Panc1 (cell line): ENCODE measurements around the gene ELL2. TPM values are rescaled to one million over a fixed set of nuclear protein-coding genes. Genes with fewer than 3 reads are reported as not detected.

Source experiments
- ATAC-seq: fragments of 200-7000 bp; cut with Tn5 transposase; 2 replicates; pipeline ENCODE4 v1.9.1; 2020; ENCODE audit warnings: mild to moderate bottlenecking, moderate library complexity
- BruUV-seq: library from RNA; stranded (reverse); fragments of 400-500 nt; replicated peaks from 2 replicates; lab custom pipeline; 2021; lab: Mats Ljungman, UMichigan
- CTCF ChIA-PET: fragments of 300-600 bp; sonication (Branson Sonifier 250); formaldehyde crosslinking; loops from one replicate; lab custom pipeline; 2022; ENCODE audit warnings: antibody characterized with exemption; lab: Charles Lee
- POLR2A ChIA-PET: fragments of 300-600 bp; sonication (Branson Sonifier 250); formaldehyde crosslinking; loops from one replicate; lab custom pipeline; 2022; ENCODE audit warnings: antibody characterized with exemption; lab: Charles Lee
- DNase-seq: peaks from one replicate; pipeline ENCODE4 v3.0.0-alpha.2; 2010; ENCODE audit warnings: low read depth, low spot score
- H3K27ac ChIP-seq: 2 replicates; pipeline ENCODE4 v1.5.1; 2011; ENCODE audit warnings: mild to moderate bottlenecking, low read length, inconsistent platforms
- H3K27me3 ChIP-seq: fragments of 200-500 bp; sonication (Bioruptor generic); 2 replicates; pipeline ENCODE4 v1.6.0; 2014; ENCODE audit warnings: low read length, inconsistent platforms; ENCODE audit not compliant: control insufficient read depth, insufficient read depth
- H3K36me3 ChIP-seq: fragments of 200-500 bp; sonication (Bioruptor generic); 2 replicates; pipeline ENCODE4 v1.5.1; 2014; ENCODE audit warnings: inconsistent platforms, mild to moderate bottlenecking, low read length, moderate library complexity; ENCODE audit not compliant: control insufficient read depth, insufficient read depth
- H3K4me1 ChIP-seq: 2 replicates; pipeline ENCODE4 v1.5.1; 2011; ENCODE audit warnings: inconsistent platforms, mild to moderate bottlenecking, low read length, moderate library complexity; ENCODE audit not compliant: control insufficient read depth, insufficient read depth
- H3K4me3 ChIP-seq, 2 experiments: 2 replicates each; pipeline ENCODE4 v1.5.1; 2011 to 2012; ENCODE audit warnings: low read depth in 2 of 2, low read length in 2 of 2, mild to moderate bottlenecking in 2 of 2, inconsistent platforms in 1 of 2, moderate library complexity in 1 of 2
- H3K9me3 ChIP-seq: fragments of 200-500 bp; sonication (Bioruptor generic); 2 replicates; pipeline ENCODE4 v1.5.1; 2014; ENCODE audit warnings: low read depth, mild to moderate bottlenecking, inconsistent platforms, low read length, moderate library complexity; ENCODE audit not compliant: control insufficient read depth, insufficient read depth
- SIN3A ChIP-seq: IDR thresholded peaks from 2 replicates; pipeline ENCODE4 v1.6.1; 2012; ENCODE audit warnings: low read depth, mild to moderate bottlenecking, low read length, moderate library complexity, borderline replicate concordance; ENCODE audit not compliant: insufficient read depth
- TCF7L2 ChIP-seq: IDR thresholded peaks from 2 replicates; pipeline ENCODE4 v1.6.1; 2011; ENCODE audit warnings: mild to moderate bottlenecking, low read depth, low read length, inconsistent platforms
- in situ Hi-C: cut with HindIII; loops from 2 replicates; pipeline ENCODE4 v1.10.0; 2016; ENCODE audit warnings: low sequenced_read_pairs, low pct_unique_long_range_greater_than_20kb
- intact Hi-C: fragments of 100-400 bp; cut with micrococcal nuclease; formaldehyde crosslinking; loops from one replicate; pipeline ENCODE4 v1.10.0; 2022; ENCODE audit not compliant: unreplicated experiment
- total RNA-seq: library from RNA; stranded (reverse); gene quantifications from one replicate; pipeline ENCODE4 v1.2.1, GENCODE V29; 2021; ENCODE audit not compliant: unreplicated experiment
- TF ChIP-seq, protein P1 (sequence below), 2 experiments: IDR thresholded peaks; 2 replicates each; pipeline ENCODE4 v1.6.1; 2011 to 2012; ENCODE audit warnings: low read depth in 2 of 2, control low read depth in 1 of 2, low read length in 1 of 2, mild to moderate bottlenecking in 1 of 2, moderate library complexity in 1 of 2; ENCODE audit not compliant: insufficient read depth in 1 of 2
- TF ChIP-seq, protein P2 (sequence below): fragments of 450-650 bp; IDR thresholded peaks from 2 replicates; pipeline ENCODE4 v1.5.1; 2017; ENCODE audit warnings: mild to moderate bottlenecking

The ELL2 gene
- total RNA-seq, 1 experiment from 2014 or later = 68.5 TPM

GRCh38 chr5:95862671-95863382 is 98.8 kb downstream of the ELL2 start:
- in situ Hi-C loops = no loop called here
- peaks cover 10% of the 10 kb centered on the region; the same call in 1 of the 2 replicates for H3K4me1 ChIP-seq

DNA sequence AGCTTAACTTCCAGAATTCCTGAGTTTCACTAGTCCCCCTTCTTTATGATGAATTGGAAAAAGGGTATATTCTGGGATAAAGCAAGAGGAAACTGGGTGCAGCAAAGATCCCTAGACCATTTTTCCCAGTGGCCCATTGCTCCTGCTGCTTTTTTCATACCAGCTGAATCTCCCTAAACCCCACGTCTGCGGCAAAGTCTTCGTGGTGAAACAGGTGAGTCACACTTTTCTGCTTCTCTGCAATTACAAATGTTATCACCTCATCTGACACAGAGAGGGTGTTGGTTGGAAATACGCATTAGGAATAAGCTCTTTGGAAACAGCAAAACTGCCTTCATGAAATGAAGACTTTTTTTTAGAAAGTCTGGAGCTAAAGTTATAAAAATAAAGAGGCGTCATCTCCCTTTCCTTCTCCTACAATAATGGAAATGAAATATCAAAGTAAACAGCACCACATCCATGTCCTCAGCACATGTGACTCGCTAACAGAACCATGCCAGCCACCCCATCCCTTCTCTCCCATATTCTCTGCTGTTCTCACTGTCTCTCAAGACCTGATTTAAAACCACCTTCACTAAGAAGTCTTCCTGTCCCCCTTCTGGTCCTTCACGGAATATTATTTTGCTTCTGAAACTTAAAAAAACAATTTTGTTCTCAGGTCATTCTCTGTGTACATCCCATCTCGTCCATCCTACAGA is 99.6 kb downstream of the ELL2 start:
- TF ChIP-seq, protein P1, sequence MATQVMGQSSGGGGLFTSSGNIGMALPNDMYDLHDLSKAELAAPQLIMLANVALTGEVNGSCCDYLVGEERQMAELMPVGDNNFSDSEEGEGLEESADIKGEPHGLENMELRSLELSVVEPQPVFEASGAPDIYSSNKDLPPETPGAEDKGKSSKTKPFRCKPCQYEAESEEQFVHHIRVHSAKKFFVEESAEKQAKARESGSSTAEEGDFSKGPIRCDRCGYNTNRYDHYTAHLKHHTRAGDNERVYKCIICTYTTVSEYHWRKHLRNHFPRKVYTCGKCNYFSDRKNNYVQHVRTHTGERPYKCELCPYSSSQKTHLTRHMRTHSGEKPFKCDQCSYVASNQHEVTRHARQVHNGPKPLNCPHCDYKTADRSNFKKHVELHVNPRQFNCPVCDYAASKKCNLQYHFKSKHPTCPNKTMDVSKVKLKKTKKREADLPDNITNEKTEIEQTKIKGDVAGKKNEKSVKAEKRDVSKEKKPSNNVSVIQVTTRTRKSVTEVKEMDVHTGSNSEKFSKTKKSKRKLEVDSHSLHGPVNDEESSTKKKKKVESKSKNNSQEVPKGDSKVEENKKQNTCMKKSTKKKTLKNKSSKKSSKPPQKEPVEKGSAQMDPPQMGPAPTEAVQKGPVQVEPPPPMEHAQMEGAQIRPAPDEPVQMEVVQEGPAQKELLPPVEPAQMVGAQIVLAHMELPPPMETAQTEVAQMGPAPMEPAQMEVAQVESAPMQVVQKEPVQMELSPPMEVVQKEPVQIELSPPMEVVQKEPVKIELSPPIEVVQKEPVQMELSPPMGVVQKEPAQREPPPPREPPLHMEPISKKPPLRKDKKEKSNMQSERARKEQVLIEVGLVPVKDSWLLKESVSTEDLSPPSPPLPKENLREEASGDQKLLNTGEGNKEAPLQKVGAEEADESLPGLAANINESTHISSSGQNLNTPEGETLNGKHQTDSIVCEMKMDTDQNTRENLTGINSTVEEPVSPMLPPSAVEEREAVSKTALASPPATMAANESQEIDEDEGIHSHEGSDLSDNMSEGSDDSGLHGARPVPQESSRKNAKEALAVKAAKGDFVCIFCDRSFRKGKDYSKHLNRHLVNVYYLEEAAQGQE (IDR thresholded peaks at IDR 0.05; ENCODE audit: insufficient read depth in 1 of 2, low read depth in 2 of 2, low read length in 1 of 2) = no peak
- TF ChIP-seq, protein P2, sequence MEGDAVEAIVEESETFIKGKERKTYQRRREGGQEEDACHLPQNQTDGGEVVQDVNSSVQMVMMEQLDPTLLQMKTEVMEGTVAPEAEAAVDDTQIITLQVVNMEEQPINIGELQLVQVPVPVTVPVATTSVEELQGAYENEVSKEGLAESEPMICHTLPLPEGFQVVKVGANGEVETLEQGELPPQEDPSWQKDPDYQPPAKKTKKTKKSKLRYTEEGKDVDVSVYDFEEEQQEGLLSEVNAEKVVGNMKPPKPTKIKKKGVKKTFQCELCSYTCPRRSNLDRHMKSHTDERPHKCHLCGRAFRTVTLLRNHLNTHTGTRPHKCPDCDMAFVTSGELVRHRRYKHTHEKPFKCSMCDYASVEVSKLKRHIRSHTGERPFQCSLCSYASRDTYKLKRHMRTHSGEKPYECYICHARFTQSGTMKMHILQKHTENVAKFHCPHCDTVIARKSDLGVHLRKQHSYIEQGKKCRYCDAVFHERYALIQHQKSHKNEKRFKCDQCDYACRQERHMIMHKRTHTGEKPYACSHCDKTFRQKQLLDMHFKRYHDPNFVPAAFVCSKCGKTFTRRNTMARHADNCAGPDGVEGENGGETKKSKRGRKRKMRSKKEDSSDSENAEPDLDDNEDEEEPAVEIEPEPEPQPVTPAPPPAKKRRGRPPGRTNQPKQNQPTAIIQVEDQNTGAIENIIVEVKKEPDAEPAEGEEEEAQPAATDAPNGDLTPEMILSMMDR = peak; percentile 18; the same call in 1 of the 2 replicates
- Histone ChIP-seq H3K9me3 (no peaks in the 10 kb centered on the region), H3K27me3 (no peaks in the 10 kb centered on the region), H3K4me3 (no peak overlapping the region), H3K27ac (no peak overlapping the region), H3K36me3 (no peaks in the 10 kb centered on the region), H3K4me1 (peaks cover 10% of the 10 kb centered on the region; the same call in 1 of the 2 replicates)
- DNase-seq (no peak), ATAC-seq (no peak)
- no TSS peak for BruUV-seq
- in situ Hi-C loops (no loop called here), intact Hi-C loops (loop anchor here (10.0 kb wide), 1 partner anchor 743 kb away; no protein-coding TSS in a partner anchor)
- ChIA-PET CTCF (no interaction called here), POLR2A (no interaction called here)

More at GRCh38 chr5:95862671-95863382, 98.8 kb downstream of the ELL2 start:
- no TSS peak for BruUV-seq
- H3K27me3 ChIP-seq = no peaks in the 10 kb centered on the region
- no peaks in the 10 kb centered on the region for H3K36me3 ChIP-seq
- ChIA-PET CTCF (no interaction called here), POLR2A (no interaction called here)
- H3K9me3 ChIP-seq = no peaks in the 10 kb centered on the region
- intact Hi-C loops = loop anchor here (10.0 kb wide), 1 partner anchor 742 kb away; no protein-coding TSS in a partner anchor
- H3K4me3 ChIP-seq = no peak overlapping the region
- ATAC-seq = no peak
- no peak overlapping the region for H3K27ac ChIP-seq
- TF ChIP-seq TCF7L2 = no peak
- no peak for TF ChIP-seq SIN3A
- TF ChIP-seq, protein P2 = no peak
- TF ChIP-seq, protein P1 (IDR thresholded peaks at IDR 0.05; ENCODE audit: insufficient read depth in 1 of 2, low read depth in 2 of 2, low read length in 1 of 2) = no peak
- no peak for DNase-seq
